Central memory CD8-positive, alpha-beta T cell (primary cell): ENCODE results near the gene FBXO5.

Source experiments
- ATAC-seq: fragments of 150-1000 bp; cut with Tn5 transposase; replicated peaks from 2 replicates; pipeline ENCODE4 v1.10.0; 2022; ENCODE audit warnings: mild to moderate bottlenecking, moderate FRiP score, moderate number of reproducible peaks; ENCODE audit not compliant: poor library complexity, severe bottlenecking; ENCODE audit errors: extremely low read depth
- DNase-seq, 2 donors: peaks; one replicate each; pipeline ENCODE4 v3.0.0; 2021; ENCODE audit warnings: low spot score in 2 of 2
- H3K27ac Mint-ChIP-seq: one replicate; pipeline ENCODE4 v1.8.0; 2022; ENCODE audit warnings: low read depth, mild to moderate bottlenecking, moderate library complexity, mixed read lengths
- H3K27me3 Mint-ChIP-seq: one replicate; pipeline ENCODE4 v1.8.0; 2022; ENCODE audit warnings: mixed read lengths
- H3K36me3 Mint-ChIP-seq: one replicate; pipeline ENCODE4 v1.8.0; 2022; ENCODE audit warnings: mild to moderate bottlenecking, moderate library complexity, mixed read lengths; ENCODE audit not compliant: insufficient read depth
- H3K4me1 Mint-ChIP-seq: one replicate; pipeline ENCODE4 v1.8.0; 2022; ENCODE audit warnings: mixed read lengths
- H3K4me3 Mint-ChIP-seq: one replicate; pipeline ENCODE4 v1.8.0; 2022; ENCODE audit warnings: mild to moderate bottlenecking, moderate library complexity, mixed read lengths
- H3K9me3 Mint-ChIP-seq: one replicate; pipeline ENCODE4 v1.8.0; 2022; ENCODE audit warnings: mixed read lengths

The FBXO5 gene

GRCh38 chr6:152941746-152942145, 41.1 kb downstream of the FBXO5 start:
- Mint-ChIP-seq H3K27ac (no peak overlapping the region), H3K36me3 (no peaks in the 10 kb centered on the region), H3K9me3 (no peaks in the 10 kb centered on the region), H3K4me3 (no peak overlapping the region), H3K4me1 (no peaks in the 10 kb centered on the region), H3K27me3 (peaks cover 69% of the 10 kb centered on the region)
- ATAC-seq (no peak), DNase-seq (no peak)

GRCh38 chr6:152932865-152933264, 50.0 kb downstream of the FBXO5 start:
- Mint-ChIP-seq H3K36me3 (peaks cover 2% of the 10 kb centered on the region), H3K4me3 (no peak overlapping the region), H3K27ac (no peak overlapping the region), H3K4me1 (no peaks in the 10 kb centered on the region), H3K27me3 (peaks cover 22% of the 10 kb centered on the region), H3K9me3 (no peaks in the 10 kb centered on the region)
- DNase-seq (no peak), ATAC-seq (no peak)

- no peaks in the 10 kb centered on the region for H3K9me3 Mint-ChIP-seq
- no peak overlapping the region for H3K4me3 Mint-ChIP-seq
- H3K27ac Mint-ChIP-seq: no peak overlapping the region
Observed at GRCh38 chr6:152922706-152923105, 60.1 kb downstream of the FBXO5 start.

More at GRCh38 chr6:152922706-152923105, 60.1 kb downstream of the FBXO5 start:
- DNase-seq (no peak), ATAC-seq (no peak)
- Mint-ChIP-seq H3K36me3 (no peaks in the 10 kb centered on the region), H3K27me3 (peaks cover 91% of the 10 kb centered on the region), H3K4me1 (no peaks in the 10 kb centered on the region)
